ENCODE results near the gene PTH2. TPM values are rescaled to one million over a fixed set of nuclear protein-coding genes. Genes with fewer than 3 reads are reported as not detected.

The PTH2 gene
- total RNA-seq, 1 experiment from 2014 or later: 1.0 TPM

DNA sequence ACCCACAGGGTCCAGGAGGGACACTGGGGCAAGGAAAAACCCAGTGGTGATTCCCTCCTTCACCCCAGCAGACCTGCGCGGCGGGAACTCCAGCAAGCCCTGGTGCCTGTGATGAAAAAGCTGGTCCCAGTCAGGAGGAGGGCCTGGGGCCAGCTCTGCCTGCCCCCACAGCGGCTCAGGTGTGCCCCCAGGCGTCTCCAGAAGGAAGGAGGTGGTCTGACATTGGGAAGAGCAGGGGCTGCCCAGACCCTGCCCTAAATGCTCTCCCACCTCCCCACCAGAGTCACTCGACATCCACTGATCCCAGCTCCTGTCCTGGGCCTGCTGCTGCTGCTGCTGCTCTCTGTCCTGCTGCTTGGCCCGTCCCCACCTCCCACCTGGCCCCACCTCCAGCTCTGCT lies 6.2 kb downstream of the PTH2 start:
- DNase-seq (ENCODE audit: low spot score): peak; percentile 70
- peak; percentile 55 for ATAC-seq
- TF ChIP-seq, protein P1, sequence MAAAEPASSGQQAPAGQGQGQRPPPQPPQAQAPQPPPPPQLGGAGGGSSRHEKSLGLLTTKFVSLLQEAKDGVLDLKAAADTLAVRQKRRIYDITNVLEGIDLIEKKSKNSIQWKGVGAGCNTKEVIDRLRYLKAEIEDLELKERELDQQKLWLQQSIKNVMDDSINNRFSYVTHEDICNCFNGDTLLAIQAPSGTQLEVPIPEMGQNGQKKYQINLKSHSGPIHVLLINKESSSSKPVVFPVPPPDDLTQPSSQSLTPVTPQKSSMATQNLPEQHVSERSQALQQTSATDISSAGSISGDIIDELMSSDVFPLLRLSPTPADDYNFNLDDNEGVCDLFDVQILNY (CRISPR knock-in tag; IDR thresholded peaks at IDR 0.05): 0 out of 2 replicates have a peak, but pooled peaks have one; percentile 33
- TF ChIP-seq CREM (CRISPR knock-in tag; IDR thresholded peaks at IDR 0.05): no peak
- TF ChIP-seq, protein P2, sequence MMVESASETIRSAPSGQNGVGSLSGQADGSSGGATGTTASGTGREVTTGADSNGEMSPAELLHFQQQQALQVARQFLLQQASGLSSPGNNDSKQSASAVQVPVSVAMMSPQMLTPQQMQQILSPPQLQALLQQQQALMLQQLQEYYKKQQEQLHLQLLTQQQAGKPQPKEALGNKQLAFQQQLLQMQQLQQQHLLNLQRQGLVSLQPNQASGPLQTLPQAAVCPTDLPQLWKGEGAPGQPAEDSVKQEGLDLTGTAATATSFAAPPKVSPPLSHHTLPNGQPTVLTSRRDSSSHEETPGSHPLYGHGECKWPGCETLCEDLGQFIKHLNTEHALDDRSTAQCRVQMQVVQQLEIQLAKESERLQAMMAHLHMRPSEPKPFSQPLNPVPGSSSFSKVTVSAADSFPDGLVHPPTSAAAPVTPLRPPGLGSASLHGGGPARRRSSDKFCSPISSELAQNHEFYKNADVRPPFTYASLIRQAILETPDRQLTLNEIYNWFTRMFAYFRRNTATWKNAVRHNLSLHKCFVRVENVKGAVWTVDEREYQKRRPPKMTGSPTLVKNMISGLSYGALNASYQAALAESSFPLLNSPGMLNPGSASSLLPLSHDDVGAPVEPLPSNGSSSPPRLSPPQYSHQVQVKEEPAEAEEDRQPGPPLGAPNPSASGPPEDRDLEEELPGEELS (CRISPR knock-in tag; IDR thresholded peaks at IDR 0.05): no peak
- TF ChIP-seq, protein P3, sequence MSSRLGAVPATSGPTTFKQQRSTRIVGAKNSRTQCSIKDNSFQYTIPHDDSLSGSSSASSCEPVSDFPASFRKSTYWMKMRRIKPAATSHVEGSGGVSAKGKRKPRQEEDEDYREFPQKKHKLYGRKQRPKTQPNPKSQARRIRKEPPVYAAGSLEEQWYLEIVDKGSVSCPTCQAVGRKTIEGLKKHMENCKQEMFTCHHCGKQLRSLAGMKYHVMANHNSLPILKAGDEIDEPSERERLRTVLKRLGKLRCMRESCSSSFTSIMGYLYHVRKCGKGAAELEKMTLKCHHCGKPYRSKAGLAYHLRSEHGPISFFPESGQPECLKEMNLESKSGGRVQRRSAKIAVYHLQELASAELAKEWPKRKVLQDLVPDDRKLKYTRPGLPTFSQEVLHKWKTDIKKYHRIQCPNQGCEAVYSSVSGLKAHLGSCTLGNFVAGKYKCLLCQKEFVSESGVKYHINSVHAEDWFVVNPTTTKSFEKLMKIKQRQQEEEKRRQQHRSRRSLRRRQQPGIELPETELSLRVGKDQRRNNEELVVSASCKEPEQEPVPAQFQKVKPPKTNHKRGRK (CRISPR knock-in tag; IDR thresholded peaks at IDR 0.05; ENCODE audit: borderline replicate concordance): no peak
- H3K27ac Mint-ChIP-seq: no peak overlapping the region
- peaks cover 40% of the 10 kb centered on the region for H3K27me3 Mint-ChIP-seq (ENCODE audit: low read depth)
- H3K4me1 Mint-ChIP-seq: peaks cover 71% of the 10 kb centered on the region
- H3K36me3 Mint-ChIP-seq: no peaks in the 10 kb centered on the region
- no peaks in the 10 kb centered on the region for H3K9me3 Mint-ChIP-seq
- CTCF ChIA-PET: interaction anchor here (0.7 to 8.4 kb wide), 29 partner anchors 8 to 423 kb away, joined by 3 to 120 read pairs (median 5); partner anchors contain the start of genes DKKL1, KASH5, RUVBL2 and SLC17A7
- POLR2A ChIA-PET: interaction anchor here (0.6 to 2.0 kb wide), 5 partner anchors 14 to 260 kb away, joined by 3 to 13 read pairs (median 3); partner anchors contain the start of genes PRMT1 and TEAD2
- H3K4me3 Mint-ChIP-seq: no peak overlapping the region

DNA sequence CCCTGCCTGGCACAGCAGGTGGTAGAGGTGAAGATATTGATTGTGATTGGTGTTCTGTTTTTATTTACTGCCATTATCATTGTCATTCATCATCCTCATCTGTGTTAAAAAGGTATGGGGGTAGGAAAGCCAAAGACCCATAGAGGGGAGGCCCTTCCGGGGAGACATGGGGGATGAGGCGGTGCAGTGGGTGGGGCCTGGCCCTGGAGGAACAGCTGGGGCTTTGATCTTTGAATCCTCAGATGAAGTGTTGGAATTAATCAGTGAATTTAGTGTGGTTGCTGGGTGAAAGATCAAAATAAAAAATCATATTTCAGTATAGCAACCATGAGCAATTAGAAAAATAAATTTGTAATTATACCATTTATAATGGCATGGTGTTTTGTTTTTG lies 7.4 kb downstream of the PTH2 start:
- POLR2A ChIA-PET: interaction anchor here (0.6 kb wide), 1 partner anchor 15 kb away, joined by 5 read pairs; no protein-coding TSS in a partner anchor
- CTCF ChIA-PET: interaction anchor here (0.8 to 8.4 kb wide), 7 partner anchors 11 to 190 kb away, joined by 3 to 120 read pairs (median 12); partner anchors contain the start of genes DKKL1 and KASH5
- ATAC-seq: no peak
- H3K4me1 Mint-ChIP-seq: peaks cover 61% of the 10 kb centered on the region
- H3K4me3 Mint-ChIP-seq: no peak overlapping the region
- no peaks in the 10 kb centered on the region for H3K36me3 Mint-ChIP-seq
- H3K9me3 Mint-ChIP-seq: no peaks in the 10 kb centered on the region
- no peak for DNase-seq (ENCODE audit: low spot score)
- H3K27me3 Mint-ChIP-seq (ENCODE audit: low read depth): peaks cover 32% of the 10 kb centered on the region
- no peak overlapping the region; the same call in 1 of the 2 replicates for H3K27ac Mint-ChIP-seq
- TF ChIP-seq, protein P4, sequence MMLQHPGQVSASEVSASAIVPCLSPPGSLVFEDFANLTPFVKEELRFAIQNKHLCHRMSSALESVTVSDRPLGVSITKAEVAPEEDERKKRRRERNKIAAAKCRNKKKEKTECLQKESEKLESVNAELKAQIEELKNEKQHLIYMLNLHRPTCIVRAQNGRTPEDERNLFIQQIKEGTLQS (CRISPR knock-in tag; conservative IDR thresholded peaks at IDR 0.05): no peak
- TF ChIP-seq, protein P5, sequence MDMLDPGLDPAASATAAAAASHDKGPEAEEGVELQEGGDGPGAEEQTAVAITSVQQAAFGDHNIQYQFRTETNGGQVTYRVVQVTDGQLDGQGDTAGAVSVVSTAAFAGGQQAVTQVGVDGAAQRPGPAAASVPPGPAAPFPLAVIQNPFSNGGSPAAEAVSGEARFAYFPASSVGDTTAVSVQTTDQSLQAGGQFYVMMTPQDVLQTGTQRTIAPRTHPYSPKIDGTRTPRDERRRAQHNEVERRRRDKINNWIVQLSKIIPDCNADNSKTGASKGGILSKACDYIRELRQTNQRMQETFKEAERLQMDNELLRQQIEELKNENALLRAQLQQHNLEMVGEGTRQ (CRISPR knock-in tag; IDR thresholded peaks at IDR 0.05): no peak
- TF ChIP-seq, protein P6, sequence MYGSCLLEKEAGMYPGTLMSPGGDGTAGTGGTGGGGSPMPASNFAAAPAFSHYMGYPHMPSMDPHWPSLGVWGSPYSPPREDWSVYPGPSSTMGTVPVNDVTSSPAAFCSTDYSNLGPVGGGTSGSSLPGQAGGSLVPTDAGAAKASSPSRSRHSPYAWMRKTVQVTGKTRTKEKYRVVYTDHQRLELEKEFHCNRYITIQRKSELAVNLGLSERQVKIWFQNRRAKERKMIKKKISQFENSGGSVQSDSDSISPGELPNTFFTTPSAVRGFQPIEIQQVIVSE (CRISPR knock-in tag; IDR thresholded peaks at IDR 0.05; ENCODE audit: borderline replicate concordance): no peak
- TF ChIP-seq EMX1 (CRISPR knock-in tag; IDR thresholded peaks at IDR 0.05) (no peak), SOX15 (CRISPR knock-in tag; IDR thresholded peaks at IDR 0.05) (no peak), ZNF416 (CRISPR knock-in tag; IDR thresholded peaks at IDR 0.05) (no peak), MYBL2 (CRISPR knock-in tag; IDR thresholded peaks at IDR 0.05) (no peak), ZNF317 (CRISPR knock-in tag; IDR thresholded peaks at IDR 0.05; ENCODE audit: borderline replicate concordance, low read depth) (no peak), PRRX2 (CRISPR knock-in tag; IDR thresholded peaks at IDR 0.05) (no peak), KAT7 (CRISPR knock-in tag; IDR thresholded peaks at IDR 0.05; ENCODE audit: borderline replicate concordance) (no peak)
- TF ChIP-seq, protein P7, sequence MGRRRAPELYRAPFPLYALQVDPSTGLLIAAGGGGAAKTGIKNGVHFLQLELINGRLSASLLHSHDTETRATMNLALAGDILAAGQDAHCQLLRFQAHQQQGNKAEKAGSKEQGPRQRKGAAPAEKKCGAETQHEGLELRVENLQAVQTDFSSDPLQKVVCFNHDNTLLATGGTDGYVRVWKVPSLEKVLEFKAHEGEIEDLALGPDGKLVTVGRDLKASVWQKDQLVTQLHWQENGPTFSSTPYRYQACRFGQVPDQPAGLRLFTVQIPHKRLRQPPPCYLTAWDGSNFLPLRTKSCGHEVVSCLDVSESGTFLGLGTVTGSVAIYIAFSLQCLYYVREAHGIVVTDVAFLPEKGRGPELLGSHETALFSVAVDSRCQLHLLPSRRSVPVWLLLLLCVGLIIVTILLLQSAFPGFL (CRISPR knock-in tag; IDR thresholded peaks at IDR 0.05; ENCODE audit: borderline replicate concordance): no peak
- TF ChIP-seq, protein P8, sequence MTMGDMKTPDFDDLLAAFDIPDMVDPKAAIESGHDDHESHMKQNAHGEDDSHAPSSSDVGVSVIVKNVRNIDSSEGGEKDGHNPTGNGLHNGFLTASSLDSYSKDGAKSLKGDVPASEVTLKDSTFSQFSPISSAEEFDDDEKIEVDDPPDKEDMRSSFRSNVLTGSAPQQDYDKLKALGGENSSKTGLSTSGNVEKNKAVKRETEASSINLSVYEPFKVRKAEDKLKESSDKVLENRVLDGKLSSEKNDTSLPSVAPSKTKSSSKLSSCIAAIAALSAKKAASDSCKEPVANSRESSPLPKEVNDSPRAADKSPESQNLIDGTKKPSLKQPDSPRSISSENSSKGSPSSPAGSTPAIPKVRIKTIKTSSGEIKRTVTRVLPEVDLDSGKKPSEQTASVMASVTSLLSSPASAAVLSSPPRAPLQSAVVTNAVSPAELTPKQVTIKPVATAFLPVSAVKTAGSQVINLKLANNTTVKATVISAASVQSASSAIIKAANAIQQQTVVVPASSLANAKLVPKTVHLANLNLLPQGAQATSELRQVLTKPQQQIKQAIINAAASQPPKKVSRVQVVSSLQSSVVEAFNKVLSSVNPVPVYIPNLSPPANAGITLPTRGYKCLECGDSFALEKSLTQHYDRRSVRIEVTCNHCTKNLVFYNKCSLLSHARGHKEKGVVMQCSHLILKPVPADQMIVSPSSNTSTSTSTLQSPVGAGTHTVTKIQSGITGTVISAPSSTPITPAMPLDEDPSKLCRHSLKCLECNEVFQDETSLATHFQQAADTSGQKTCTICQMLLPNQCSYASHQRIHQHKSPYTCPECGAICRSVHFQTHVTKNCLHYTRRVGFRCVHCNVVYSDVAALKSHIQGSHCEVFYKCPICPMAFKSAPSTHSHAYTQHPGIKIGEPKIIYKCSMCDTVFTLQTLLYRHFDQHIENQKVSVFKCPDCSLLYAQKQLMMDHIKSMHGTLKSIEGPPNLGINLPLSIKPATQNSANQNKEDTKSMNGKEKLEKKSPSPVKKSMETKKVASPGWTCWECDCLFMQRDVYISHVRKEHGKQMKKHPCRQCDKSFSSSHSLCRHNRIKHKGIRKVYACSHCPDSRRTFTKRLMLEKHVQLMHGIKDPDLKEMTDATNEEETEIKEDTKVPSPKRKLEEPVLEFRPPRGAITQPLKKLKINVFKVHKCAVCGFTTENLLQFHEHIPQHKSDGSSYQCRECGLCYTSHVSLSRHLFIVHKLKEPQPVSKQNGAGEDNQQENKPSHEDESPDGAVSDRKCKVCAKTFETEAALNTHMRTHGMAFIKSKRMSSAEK (CRISPR knock-in tag; IDR thresholded peaks at IDR 0.05; ENCODE audit: borderline replicate concordance): no peak
- TF ChIP-seq, protein P9, sequence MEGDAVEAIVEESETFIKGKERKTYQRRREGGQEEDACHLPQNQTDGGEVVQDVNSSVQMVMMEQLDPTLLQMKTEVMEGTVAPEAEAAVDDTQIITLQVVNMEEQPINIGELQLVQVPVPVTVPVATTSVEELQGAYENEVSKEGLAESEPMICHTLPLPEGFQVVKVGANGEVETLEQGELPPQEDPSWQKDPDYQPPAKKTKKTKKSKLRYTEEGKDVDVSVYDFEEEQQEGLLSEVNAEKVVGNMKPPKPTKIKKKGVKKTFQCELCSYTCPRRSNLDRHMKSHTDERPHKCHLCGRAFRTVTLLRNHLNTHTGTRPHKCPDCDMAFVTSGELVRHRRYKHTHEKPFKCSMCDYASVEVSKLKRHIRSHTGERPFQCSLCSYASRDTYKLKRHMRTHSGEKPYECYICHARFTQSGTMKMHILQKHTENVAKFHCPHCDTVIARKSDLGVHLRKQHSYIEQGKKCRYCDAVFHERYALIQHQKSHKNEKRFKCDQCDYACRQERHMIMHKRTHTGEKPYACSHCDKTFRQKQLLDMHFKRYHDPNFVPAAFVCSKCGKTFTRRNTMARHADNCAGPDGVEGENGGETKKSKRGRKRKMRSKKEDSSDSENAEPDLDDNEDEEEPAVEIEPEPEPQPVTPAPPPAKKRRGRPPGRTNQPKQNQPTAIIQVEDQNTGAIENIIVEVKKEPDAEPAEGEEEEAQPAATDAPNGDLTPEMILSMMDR (IDR thresholded peaks at IDR 0.05): no peak
